ENCODE measurements around the gene VPS8. TPM values are rescaled to one million over a fixed set of nuclear protein-coding genes. Genes with fewer than 3 reads are reported as not detected.
A peak's percentile ranks its signal among the peaks of the same experiment; 100 is the strongest.

The VPS8 gene
- total and polyA plus RNA-seq, 5 donors from 2014 or later: 23.4 to 73.8 (median 26.9) TPM

GRCh38 chr3:184846496-184846895 lies 34.5 kb downstream of the VPS8 start:
- Histone ChIP-seq H3K4me1 (ENCODE audit: control insufficient read depth, insufficient read depth, low read length, poor library complexity, severe bottlenecking) (no peaks in the 10 kb centered on the region), H3K27ac (ENCODE audit: insufficient read depth, low read length, poor library complexity, severe bottlenecking) (no peak overlapping the region), H3K27me3 (ENCODE audit: control insufficient read depth, insufficient read depth, low read length) (no peaks in the 10 kb centered on the region), H3K36me3 (ENCODE audit: control insufficient read depth, insufficient read depth, low read length) (peaks cover 14% of the 10 kb centered on the region), H3K4me3 (ENCODE audit: low read depth, low read length) (no peak overlapping the region), H3K9me3 (ENCODE audit: control insufficient read depth in 2 of 2, low read length in 2 of 2) (no peaks in the 10 kb centered on the region)
- H3K4me3 Mint-ChIP-seq: no peak overlapping the region
- H3K36me3 Mint-ChIP-seq: peaks cover 33% of the 10 kb centered on the region
- no peaks in the 10 kb centered on the region for H3K9me3 Mint-ChIP-seq
- no peak overlapping the region for H3K27ac Mint-ChIP-seq
- H3K4me1 Mint-ChIP-seq: no peaks in the 10 kb centered on the region
- H3K27me3 Mint-ChIP-seq: no peaks in the 10 kb centered on the region
- no peak for ATAC-seq (ENCODE audit: low read depth in 2 of 2)
- no peak for DNase-seq

- Mint-ChIP-seq H3K36me3 (peaks cover 49% of the 10 kb centered on the region), H3K9me3 (no peaks in the 10 kb centered on the region), H3K4me1 (peaks cover 0 to under 1% (median 0%) of the 10 kb centered on the region in 4 donors), H3K27me3 (no peaks in the 10 kb centered on the region), H3K27ac (no peak overlapping the region), H3K4me3 (no peak overlapping the region)
- Histone ChIP-seq H3K27ac (ENCODE audit: insufficient read depth, low read length, poor library complexity, severe bottlenecking) (no peak overlapping the region), H3K27me3 (ENCODE audit: control insufficient read depth, insufficient read depth, low read length) (no peaks in the 10 kb centered on the region), H3K4me3 (ENCODE audit: low read depth, low read length) (no peak overlapping the region), H3K9me3 (ENCODE audit: control insufficient read depth in 2 of 2, low read length in 2 of 2) (no peaks in the 10 kb centered on the region), H3K4me1 (ENCODE audit: control insufficient read depth, insufficient read depth, low read length, poor library complexity, severe bottlenecking) (no peaks in the 10 kb centered on the region), H3K36me3 (ENCODE audit: control insufficient read depth, insufficient read depth, low read length) (peaks cover 37% of the 10 kb centered on the region)
- no peak for ATAC-seq (ENCODE audit: low read depth in 2 of 2)
- DNase-seq: no peak
These were observed 37.0 kb downstream of the VPS8 start for GRCh38 chr3:184848934-184849333.

- Mint-ChIP-seq H3K27me3 (no peaks in the 10 kb centered on the region), H3K4me1 (peaks cover 0 to 2% (median 0%) of the 10 kb centered on the region in 4 donors), H3K36me3 (peaks cover 60% of the 10 kb centered on the region), H3K27ac (no peak overlapping the region), H3K4me3 (no peak overlapping the region), H3K9me3 (no peaks in the 10 kb centered on the region)
- H3K27ac ChIP-seq (ENCODE audit: insufficient read depth, low read length, poor library complexity, severe bottlenecking): no peak overlapping the region
- ATAC-seq (ENCODE audit: low read depth in 2 of 2) (no peak), DNase-seq (no peak)
- no peaks in the 10 kb centered on the region for H3K9me3 ChIP-seq (ENCODE audit: control insufficient read depth in 2 of 2, low read length in 2 of 2)
- H3K36me3 ChIP-seq (ENCODE audit: control insufficient read depth, insufficient read depth, low read length): peaks cover 50% of the 10 kb centered on the region
- no peak overlapping the region for H3K4me3 ChIP-seq (ENCODE audit: low read depth, low read length)
- no peaks in the 10 kb centered on the region for H3K27me3 ChIP-seq (ENCODE audit: control insufficient read depth, insufficient read depth, low read length)
- H3K4me1 ChIP-seq (ENCODE audit: control insufficient read depth, insufficient read depth, low read length, poor library complexity, severe bottlenecking): no peaks in the 10 kb centered on the region
These were observed 38.2 kb downstream of the VPS8 start for GRCh38 chr3:184850201-184850600.

GRCh38 chr3:184857099-184857498 lies 45.1 kb downstream of the VPS8 start:
- peaks cover 75% of the 10 kb centered on the region for H3K36me3 Mint-ChIP-seq
- DNase-seq (no peak), ATAC-seq (ENCODE audit: low read depth in 2 of 2) (no peak)
- H3K4me1 Mint-ChIP-seq: peaks cover 0 to 2% (median 0%) of the 10 kb centered on the region in 4 donors
- no peaks in the 10 kb centered on the region for H3K9me3 ChIP-seq (ENCODE audit: control insufficient read depth in 2 of 2, low read length in 2 of 2)
- no peaks in the 10 kb centered on the region for H3K27me3 ChIP-seq (ENCODE audit: control insufficient read depth, insufficient read depth, low read length)
- H3K4me3 ChIP-seq (ENCODE audit: low read depth, low read length): no peak overlapping the region
- H3K4me1 ChIP-seq (ENCODE audit: control insufficient read depth, insufficient read depth, low read length, poor library complexity, severe bottlenecking): no peaks in the 10 kb centered on the region
- H3K27me3 Mint-ChIP-seq: no peaks in the 10 kb centered on the region
- no peaks in the 10 kb centered on the region for H3K9me3 Mint-ChIP-seq
- H3K27ac Mint-ChIP-seq: no peak overlapping the region
- H3K36me3 ChIP-seq (ENCODE audit: control insufficient read depth, insufficient read depth, low read length): peaks cover 88% of the 10 kb centered on the region
- H3K27ac ChIP-seq (ENCODE audit: insufficient read depth, low read length, poor library complexity, severe bottlenecking): no peak overlapping the region
- no peak overlapping the region for H3K4me3 Mint-ChIP-seq

GRCh38 chr3:184864000-184864399 lies 52.0 kb downstream of the VPS8 start:
- no peak for DNase-seq
- Mint-ChIP-seq H3K4me1 (peaks cover 0 to 5% (median 2%) of the 10 kb centered on the region in 4 donors), H3K27ac (peak overlapping the region in 2 of 3 donors; percentile 42 to 60), H3K9me3 (no peaks in the 10 kb centered on the region), H3K36me3 (peaks cover 63% of the 10 kb centered on the region), H3K27me3 (no peaks in the 10 kb centered on the region), H3K4me3 (no peak overlapping the region)
- Histone ChIP-seq H3K4me1 (ENCODE audit: control insufficient read depth, insufficient read depth, low read length, poor library complexity, severe bottlenecking) (no peaks in the 10 kb centered on the region), H3K4me3 (ENCODE audit: low read depth, low read length) (no peak overlapping the region), H3K9me3 (ENCODE audit: control insufficient read depth in 2 of 2, low read length in 2 of 2) (no peaks in the 10 kb centered on the region), H3K36me3 (ENCODE audit: control insufficient read depth, insufficient read depth, low read length) (peaks cover 83% of the 10 kb centered on the region), H3K27me3 (ENCODE audit: control insufficient read depth, insufficient read depth, low read length) (no peaks in the 10 kb centered on the region), H3K27ac (ENCODE audit: insufficient read depth, low read length, poor library complexity, severe bottlenecking) (no peak overlapping the region)
- ATAC-seq (ENCODE audit: low read depth in 2 of 2): no peak

GRCh38 chr3:184868477-184868876 lies 56.5 kb downstream of the VPS8 start:
- H3K4me1 Mint-ChIP-seq: peaks cover 2 to 20% (median 7%) of the 10 kb centered on the region in 4 donors
- H3K36me3 Mint-ChIP-seq: peaks cover 54% of the 10 kb centered on the region
- no peaks in the 10 kb centered on the region for H3K27me3 ChIP-seq (ENCODE audit: control insufficient read depth, insufficient read depth, low read length)
- no peak overlapping the region for H3K27ac ChIP-seq (ENCODE audit: insufficient read depth, low read length, poor library complexity, severe bottlenecking)
- H3K9me3 ChIP-seq (ENCODE audit: control insufficient read depth in 2 of 2, low read length in 2 of 2): no peaks in the 10 kb centered on the region
- ATAC-seq (ENCODE audit: low read depth in 2 of 2): no peak
- no peak overlapping the region for H3K4me3 ChIP-seq (ENCODE audit: low read depth, low read length)
- no peak overlapping the region for H3K27ac Mint-ChIP-seq
- no peaks in the 10 kb centered on the region for H3K4me1 ChIP-seq (ENCODE audit: control insufficient read depth, insufficient read depth, low read length, poor library complexity, severe bottlenecking)
- H3K4me3 Mint-ChIP-seq: no peak overlapping the region
- peaks cover 70% of the 10 kb centered on the region for H3K36me3 ChIP-seq (ENCODE audit: control insufficient read depth, insufficient read depth, low read length)
- no peaks in the 10 kb centered on the region for H3K9me3 Mint-ChIP-seq
- DNase-seq: no peak
- H3K27me3 Mint-ChIP-seq: no peaks in the 10 kb centered on the region

- DNase-seq (peak in 1 of 3 donors; percentile 4), ATAC-seq (ENCODE audit: low read depth in 2 of 2) (no peak)
- Histone ChIP-seq H3K27ac (ENCODE audit: insufficient read depth, low read length, poor library complexity, severe bottlenecking) (no peak overlapping the region), H3K36me3 (ENCODE audit: control insufficient read depth, insufficient read depth, low read length) (peaks cover 50% of the 10 kb centered on the region), H3K9me3 (ENCODE audit: control insufficient read depth in 2 of 2, low read length in 2 of 2) (no peaks in the 10 kb centered on the region), H3K27me3 (ENCODE audit: control insufficient read depth, insufficient read depth, low read length) (no peaks in the 10 kb centered on the region), H3K4me1 (ENCODE audit: control insufficient read depth, insufficient read depth, low read length, poor library complexity, severe bottlenecking) (no peaks in the 10 kb centered on the region), H3K4me3 (ENCODE audit: low read depth, low read length) (no peak overlapping the region)
- Mint-ChIP-seq H3K9me3 (no peaks in the 10 kb centered on the region), H3K27me3 (no peaks in the 10 kb centered on the region), H3K27ac (peak overlapping the region in 1 of 3 donors; percentile 6), H3K4me3 (no peak overlapping the region), H3K36me3 (peaks cover 42% of the 10 kb centered on the region), H3K4me1 (peaks cover 0 to 14% (median 7%) of the 10 kb centered on the region in 4 donors)
These were observed 60.2 kb downstream of the VPS8 start for GRCh38 chr3:184872200-184872599.

- Mint-ChIP-seq H3K27me3 (no peaks in the 10 kb centered on the region), H3K4me1 (peaks cover 0 to 14% (median 7%) of the 10 kb centered on the region in 4 donors), H3K27ac (no peak overlapping the region), H3K4me3 (no peak overlapping the region), H3K36me3 (peaks cover 45% of the 10 kb centered on the region), H3K9me3 (no peaks in the 10 kb centered on the region)
- no peak overlapping the region for H3K27ac ChIP-seq (ENCODE audit: insufficient read depth, low read length, poor library complexity, severe bottlenecking)
- H3K36me3 ChIP-seq (ENCODE audit: control insufficient read depth, insufficient read depth, low read length): peaks cover 49% of the 10 kb centered on the region
- H3K4me1 ChIP-seq (ENCODE audit: control insufficient read depth, insufficient read depth, low read length, poor library complexity, severe bottlenecking): no peaks in the 10 kb centered on the region
- H3K27me3 ChIP-seq (ENCODE audit: control insufficient read depth, insufficient read depth, low read length): no peaks in the 10 kb centered on the region
- no peak for ATAC-seq (ENCODE audit: low read depth in 2 of 2)
- H3K4me3 ChIP-seq (ENCODE audit: low read depth, low read length): no peak overlapping the region
- no peaks in the 10 kb centered on the region for H3K9me3 ChIP-seq (ENCODE audit: control insufficient read depth in 2 of 2, low read length in 2 of 2)
- no peak for DNase-seq
These were observed 61.2 kb downstream of the VPS8 start for GRCh38 chr3:184873141-184873540.

All from CD4-positive, CD25-positive, alpha-beta regulatory T cell (primary cell).